22Rv1 (cell line): Measurements from ENCODE around the gene TCL1B.

ENCODE experiments used
- H3K27ac ChIP-seq: fragments of 450-650 bp; 2 replicates; pipeline ENCODE4 v1.5.1; 2017
- CTCF ChIP-seq: fragments of 450-650 bp; IDR thresholded peaks from 2 replicates; pipeline ENCODE4 v1.5.1; 2017; ENCODE audit warnings: mild to moderate bottlenecking
- ZFX ChIP-seq: fragments of 450-650 bp; IDR thresholded peaks from 2 replicates; pipeline ENCODE4 v1.6.1; 2017; ENCODE audit warnings: antibody characterized with exemption, borderline replicate concordance

The TCL1B gene

GRCh38 chr14:95651821-95652583, 34.2 kb upstream of the TCL1B start:
- TF ChIP-seq CTCF (no peak), ZFX (no peak)
- H3K27ac ChIP-seq = no peak overlapping the region

GRCh38 chr14:95652690-95653089, 33.5 kb upstream of the TCL1B start:
- TF ChIP-seq CTCF (no peak), ZFX (no peak)
- H3K27ac ChIP-seq = no peak overlapping the region

- TF ChIP-seq CTCF (no peak), ZFX (no peak)
- no peak overlapping the region for H3K27ac ChIP-seq
Observed at GRCh38 chr14:95655461-95655860, 30.8 kb upstream of the TCL1B start.

GRCh38 chr14:95656634-95657033, 29.6 kb upstream of the TCL1B start:
- no peak overlapping the region for H3K27ac ChIP-seq
- TF ChIP-seq CTCF (no peak), ZFX (no peak)

- TF ChIP-seq ZFX (no peak), CTCF (no peak)
- no peak overlapping the region for H3K27ac ChIP-seq
Observed at GRCh38 chr14:95657454-95657853, 28.8 kb upstream of the TCL1B start.

GRCh38 chr14:95659293-95659989, 26.8 kb upstream of the TCL1B start:
- no peak overlapping the region for H3K27ac ChIP-seq
- TF ChIP-seq CTCF (no peak), ZFX (no peak)

- H3K27ac ChIP-seq = no peak overlapping the region
- no peak for TF ChIP-seq ZFX
- TF ChIP-seq CTCF = no peak
Observed at GRCh38 chr14:95659990-95660385, 26.2 kb upstream of the TCL1B start.
